ENCODE data around the gene CCDC136.

DNA sequence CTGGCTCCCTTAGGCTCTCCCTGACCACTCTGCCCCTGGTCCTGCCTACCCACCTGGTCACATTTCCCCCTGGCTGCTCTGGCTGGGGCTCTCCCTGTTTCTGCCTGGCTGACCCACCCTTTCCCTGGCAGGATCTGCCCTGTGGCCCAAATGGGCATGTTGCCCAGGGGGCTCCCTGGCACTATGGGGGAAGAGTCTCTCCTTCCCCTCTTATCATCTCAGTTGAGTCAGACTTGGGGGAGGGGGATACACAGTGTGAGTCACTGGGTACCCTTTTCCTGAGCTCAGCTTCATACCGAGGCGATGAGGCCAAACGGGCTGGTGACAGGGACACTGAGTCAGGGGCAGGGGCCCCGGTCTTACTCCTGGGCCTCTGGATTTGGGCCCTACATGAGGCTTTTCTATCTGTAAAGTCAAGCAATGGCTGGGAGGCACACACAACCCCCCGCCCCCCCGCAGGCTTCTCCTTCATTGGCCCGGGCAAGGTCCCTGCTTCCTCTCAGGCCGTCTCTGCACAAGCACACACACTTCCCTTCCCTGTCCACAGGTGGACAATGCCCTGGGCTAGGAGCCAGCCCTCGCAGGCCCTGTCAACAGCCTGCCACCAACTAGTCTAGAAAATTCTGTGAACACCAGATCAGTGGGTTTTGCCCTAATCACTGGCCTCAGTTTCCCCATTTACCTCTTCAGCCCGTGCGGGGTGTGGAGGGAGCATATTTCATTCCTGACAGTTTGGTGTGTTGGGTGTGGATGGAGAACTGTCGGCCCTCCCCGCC, 37.8 kb downstream of the CCDC136 start:
- TF ChIP-seq, protein P1, sequence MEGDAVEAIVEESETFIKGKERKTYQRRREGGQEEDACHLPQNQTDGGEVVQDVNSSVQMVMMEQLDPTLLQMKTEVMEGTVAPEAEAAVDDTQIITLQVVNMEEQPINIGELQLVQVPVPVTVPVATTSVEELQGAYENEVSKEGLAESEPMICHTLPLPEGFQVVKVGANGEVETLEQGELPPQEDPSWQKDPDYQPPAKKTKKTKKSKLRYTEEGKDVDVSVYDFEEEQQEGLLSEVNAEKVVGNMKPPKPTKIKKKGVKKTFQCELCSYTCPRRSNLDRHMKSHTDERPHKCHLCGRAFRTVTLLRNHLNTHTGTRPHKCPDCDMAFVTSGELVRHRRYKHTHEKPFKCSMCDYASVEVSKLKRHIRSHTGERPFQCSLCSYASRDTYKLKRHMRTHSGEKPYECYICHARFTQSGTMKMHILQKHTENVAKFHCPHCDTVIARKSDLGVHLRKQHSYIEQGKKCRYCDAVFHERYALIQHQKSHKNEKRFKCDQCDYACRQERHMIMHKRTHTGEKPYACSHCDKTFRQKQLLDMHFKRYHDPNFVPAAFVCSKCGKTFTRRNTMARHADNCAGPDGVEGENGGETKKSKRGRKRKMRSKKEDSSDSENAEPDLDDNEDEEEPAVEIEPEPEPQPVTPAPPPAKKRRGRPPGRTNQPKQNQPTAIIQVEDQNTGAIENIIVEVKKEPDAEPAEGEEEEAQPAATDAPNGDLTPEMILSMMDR (IDR thresholded peaks at IDR 0.05), result no peak
- TF ChIP-seq ZFX (IDR thresholded peaks at IDR 0.05; ENCODE audit: borderline replicate concordance), result no peak

Measured in 22Rv1 (cell line).